Measurements from ENCODE around the gene MEIOC.

Gene MEIOC

DNA sequence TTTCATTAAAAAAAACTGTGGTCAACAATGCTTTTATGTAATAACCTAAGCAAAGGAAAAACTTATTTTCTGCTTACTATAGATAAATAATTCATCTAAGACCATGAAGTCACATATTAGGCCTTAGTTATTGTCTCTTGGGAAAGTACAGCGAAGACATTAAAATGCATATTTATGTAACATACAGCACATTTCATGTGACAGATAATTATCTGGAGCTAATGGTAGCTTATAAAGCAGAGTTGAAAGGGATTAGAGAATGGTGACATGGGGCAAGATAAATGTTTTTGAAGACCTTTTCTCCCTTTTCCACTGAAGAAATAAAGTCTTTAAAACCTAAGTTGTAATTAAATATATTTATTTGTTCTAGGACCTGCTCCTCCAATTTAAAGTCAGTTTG, 9.7 kb downstream of the MEIOC start:
- TF ChIP-seq, protein P1, sequence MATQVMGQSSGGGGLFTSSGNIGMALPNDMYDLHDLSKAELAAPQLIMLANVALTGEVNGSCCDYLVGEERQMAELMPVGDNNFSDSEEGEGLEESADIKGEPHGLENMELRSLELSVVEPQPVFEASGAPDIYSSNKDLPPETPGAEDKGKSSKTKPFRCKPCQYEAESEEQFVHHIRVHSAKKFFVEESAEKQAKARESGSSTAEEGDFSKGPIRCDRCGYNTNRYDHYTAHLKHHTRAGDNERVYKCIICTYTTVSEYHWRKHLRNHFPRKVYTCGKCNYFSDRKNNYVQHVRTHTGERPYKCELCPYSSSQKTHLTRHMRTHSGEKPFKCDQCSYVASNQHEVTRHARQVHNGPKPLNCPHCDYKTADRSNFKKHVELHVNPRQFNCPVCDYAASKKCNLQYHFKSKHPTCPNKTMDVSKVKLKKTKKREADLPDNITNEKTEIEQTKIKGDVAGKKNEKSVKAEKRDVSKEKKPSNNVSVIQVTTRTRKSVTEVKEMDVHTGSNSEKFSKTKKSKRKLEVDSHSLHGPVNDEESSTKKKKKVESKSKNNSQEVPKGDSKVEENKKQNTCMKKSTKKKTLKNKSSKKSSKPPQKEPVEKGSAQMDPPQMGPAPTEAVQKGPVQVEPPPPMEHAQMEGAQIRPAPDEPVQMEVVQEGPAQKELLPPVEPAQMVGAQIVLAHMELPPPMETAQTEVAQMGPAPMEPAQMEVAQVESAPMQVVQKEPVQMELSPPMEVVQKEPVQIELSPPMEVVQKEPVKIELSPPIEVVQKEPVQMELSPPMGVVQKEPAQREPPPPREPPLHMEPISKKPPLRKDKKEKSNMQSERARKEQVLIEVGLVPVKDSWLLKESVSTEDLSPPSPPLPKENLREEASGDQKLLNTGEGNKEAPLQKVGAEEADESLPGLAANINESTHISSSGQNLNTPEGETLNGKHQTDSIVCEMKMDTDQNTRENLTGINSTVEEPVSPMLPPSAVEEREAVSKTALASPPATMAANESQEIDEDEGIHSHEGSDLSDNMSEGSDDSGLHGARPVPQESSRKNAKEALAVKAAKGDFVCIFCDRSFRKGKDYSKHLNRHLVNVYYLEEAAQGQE (IDR thresholded peaks at IDR 0.05; ENCODE audit: insufficient read depth in 1 of 2, low read depth in 2 of 2, low read length in 2 of 2), result no peak
- TF ChIP-seq TAF1 (IDR thresholded peaks at IDR 0.05; ENCODE audit: borderline replicate concordance, insufficient read depth, low read length) (no peak), POLR2AphosphoS5 (IDR thresholded peaks at IDR 0.05; ENCODE audit: low read depth, low read length) (no peak), SIN3A (IDR thresholded peaks at IDR 0.05; ENCODE audit: borderline replicate concordance, insufficient read depth, low read length) (no peak), FOXP2 (optimal IDR thresholded peaks at IDR 0.05; ENCODE audit: borderline replicate concordance, extremely low read depth, extremely low read length, insufficient read depth) (no peak)

DNA sequence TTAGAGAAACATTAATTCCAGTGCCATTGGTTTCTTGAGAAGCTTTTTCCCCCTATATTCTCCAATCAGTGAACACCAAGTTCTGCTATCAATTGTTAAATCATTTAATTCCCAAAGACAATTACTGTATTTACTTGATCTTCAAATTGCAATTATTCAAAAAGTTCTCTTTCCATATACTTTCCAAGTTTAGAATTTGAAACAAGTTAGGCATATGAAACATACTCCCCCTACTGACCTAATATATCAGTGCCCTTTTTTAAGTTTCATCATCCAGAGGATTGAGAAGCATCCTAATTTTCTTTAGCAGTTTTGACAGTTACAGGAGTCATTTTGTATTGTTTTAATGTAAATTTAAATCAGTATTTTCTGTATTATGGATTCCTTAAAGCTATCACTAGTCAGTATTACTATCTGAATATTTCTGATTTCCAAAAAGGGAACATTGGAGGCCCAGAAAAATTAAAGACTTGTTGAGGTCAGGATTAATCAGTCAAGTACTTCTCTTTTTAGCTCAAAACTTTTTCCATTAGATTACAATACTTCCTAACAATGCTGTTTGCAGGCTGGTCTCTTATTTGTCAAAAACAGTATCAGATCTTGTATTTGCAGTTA, 16.3 kb downstream of the MEIOC start:
- no peak for TF ChIP-seq TAF1 (IDR thresholded peaks at IDR 0.05; ENCODE audit: borderline replicate concordance, insufficient read depth, low read length)
- TF ChIP-seq SIN3A (IDR thresholded peaks at IDR 0.05; ENCODE audit: borderline replicate concordance, insufficient read depth, low read length), result no peak
- TF ChIP-seq FOXP2 (optimal IDR thresholded peaks at IDR 0.05; ENCODE audit: borderline replicate concordance, extremely low read depth, extremely low read length, insufficient read depth), result no peak
- no peak for TF ChIP-seq POLR2AphosphoS5 (IDR thresholded peaks at IDR 0.05; ENCODE audit: low read depth, low read length)
- TF ChIP-seq, protein P1 (IDR thresholded peaks at IDR 0.05; ENCODE audit: insufficient read depth in 1 of 2, low read depth in 2 of 2, low read length in 2 of 2), result no peak

DNA sequence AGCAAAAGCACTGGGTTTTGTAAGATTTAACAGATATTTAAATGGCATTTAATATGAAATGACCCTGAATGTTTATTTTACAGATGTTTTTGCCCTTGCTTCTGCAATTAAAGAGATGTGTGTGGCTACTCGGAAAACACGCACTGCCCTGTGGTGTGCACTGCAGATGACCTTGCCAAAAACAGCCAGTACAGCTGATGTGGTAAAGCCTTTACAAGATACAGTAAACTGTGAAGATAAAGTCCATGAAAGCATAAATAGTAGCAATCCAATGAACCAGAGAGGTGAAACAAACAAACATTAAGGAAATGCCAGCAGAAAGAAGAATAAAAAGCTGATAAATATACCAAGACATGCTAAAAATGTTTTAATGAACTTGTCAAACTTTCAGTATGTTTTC, 17.6 kb downstream of the MEIOC start:
- TF ChIP-seq POLR2AphosphoS5 (IDR thresholded peaks at IDR 0.05; ENCODE audit: low read depth, low read length), result no peak
- TF ChIP-seq, protein P1 (IDR thresholded peaks at IDR 0.05; ENCODE audit: insufficient read depth in 1 of 2, low read depth in 2 of 2, low read length in 2 of 2), result no peak
- no peak for TF ChIP-seq SIN3A (IDR thresholded peaks at IDR 0.05; ENCODE audit: borderline replicate concordance, insufficient read depth, low read length)
- TF ChIP-seq TAF1 (IDR thresholded peaks at IDR 0.05; ENCODE audit: borderline replicate concordance, insufficient read depth, low read length), result no peak
- no peak for TF ChIP-seq FOXP2 (optimal IDR thresholded peaks at IDR 0.05; ENCODE audit: borderline replicate concordance, extremely low read depth, extremely low read length, insufficient read depth)

DNA sequence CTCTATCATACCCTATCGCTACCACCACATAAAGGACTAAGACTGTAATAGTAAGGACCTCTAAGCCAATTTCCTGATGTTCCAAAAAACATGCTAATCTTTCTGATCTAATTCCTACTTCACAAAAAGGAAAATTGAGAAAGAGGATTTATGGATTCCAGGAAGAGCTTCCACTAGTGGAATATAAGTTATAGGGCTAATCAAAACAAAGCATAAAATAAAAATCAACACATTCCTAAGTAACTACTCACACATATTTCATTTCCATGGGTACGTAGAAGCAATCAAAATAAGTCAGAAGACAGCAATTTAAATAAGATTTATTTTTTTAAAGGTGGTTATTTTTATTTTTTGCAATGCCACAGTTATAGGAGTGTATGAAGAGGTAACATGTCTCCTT, 20.9 kb downstream of the MEIOC start:
- TF ChIP-seq, protein P1 (IDR thresholded peaks at IDR 0.05; ENCODE audit: insufficient read depth in 1 of 2, low read depth in 2 of 2, low read length in 2 of 2), result no peak
- TF ChIP-seq TAF1 (IDR thresholded peaks at IDR 0.05; ENCODE audit: borderline replicate concordance, insufficient read depth, low read length) (no peak), SIN3A (IDR thresholded peaks at IDR 0.05; ENCODE audit: borderline replicate concordance, insufficient read depth, low read length) (no peak), FOXP2 (optimal IDR thresholded peaks at IDR 0.05; ENCODE audit: borderline replicate concordance, extremely low read depth, extremely low read length, insufficient read depth) (no peak), POLR2AphosphoS5 (IDR thresholded peaks at IDR 0.05; ENCODE audit: low read depth, low read length) (no peak)

Data from PFSK-1 (cell line).